Measurements from ENCODE around the gene C11orf86.
"Not testable (repeated sequence)": the region's sequence is repeated elsewhere in the genome, so short reads cannot be mapped to it uniquely, and the experiment has no call there.

The C11orf86 gene

GRCh38 chr11:66967670-66968425, 7.3 kb upstream of the C11orf86 start:
- no peak for FAIRE-seq

- no peak for FAIRE-seq
These were observed 5.4 kb upstream of the C11orf86 start for GRCh38 chr11:66969584-66970225.

- FAIRE-seq, result no peak
These were observed 4.7 kb upstream of the C11orf86 start for GRCh38 chr11:66970371-66970806.

- FAIRE-seq, result no peak
These were observed 4.2 kb upstream of the C11orf86 start for GRCh38 chr11:66970807-66971442.

GRCh38 chr11:66971488-66971887, 3.6 kb upstream of the C11orf86 start:
- FAIRE-seq, result no peak

GRCh38 chr11:66973956-66974580, 1.0 kb upstream of the C11orf86 start:
- no peak for FAIRE-seq

- FAIRE-seq, result no peak
These were observed 412 bp downstream of the C11orf86 start for GRCh38 chr11:66975405-66976027.

- no peak for FAIRE-seq
These were observed 944 bp downstream of the C11orf86 start for GRCh38 chr11:66976028-66976467.

- no peak for FAIRE-seq
These were observed 1.8 kb downstream of the C11orf86 start for GRCh38 chr11:66976925-66977324.

GRCh38 chr11:66978229-66978628, 3.1 kb downstream of the C11orf86 start:
- no peak for FAIRE-seq

GRCh38 chr11:66978717-66979116, 3.6 kb downstream of the C11orf86 start:
- FAIRE-seq, result no peak

- FAIRE-seq, result no peak
These were observed 4.4 kb downstream of the C11orf86 start for GRCh38 chr11:66979336-66979980.

- peak; percentile 23 for FAIRE-seq
These were observed 7.0 kb downstream of the C11orf86 start for GRCh38 chr11:66981976-66982578.

- no peak for FAIRE-seq
These were observed 8.3 kb downstream of the C11orf86 start for GRCh38 chr11:66983275-66983924.

- FAIRE-seq, result no peak
These were observed 10.5 kb downstream of the C11orf86 start for GRCh38 chr11:66985508-66986177.

GRCh38 chr11:66986178-66986545, 11.1 kb downstream of the C11orf86 start:
- no peak for FAIRE-seq

- no peak for FAIRE-seq
These were observed 12.1 kb downstream of the C11orf86 start for GRCh38 chr11:66987158-66987620.

- FAIRE-seq, result no peak
These were observed 13.0 kb downstream of the C11orf86 start for GRCh38 chr11:66987924-66988637.

GRCh38 chr11:66988741-66989140, 13.6 kb downstream of the C11orf86 start:
- FAIRE-seq, result not testable (repeated sequence)

GRCh38 chr11:66989360-66989759, 14.3 kb downstream of the C11orf86 start:
- FAIRE-seq, result not testable (repeated sequence)

Data from endometrium (tissue), 2 donors.